HepG2 (cell line): ENCODE results near the gene MYADML2. TPM values are rescaled to one million over a fixed set of nuclear protein-coding genes. Genes with fewer than 3 reads are reported as not detected.
A peak's percentile ranks its signal among the peaks of the same experiment; 100 is the strongest.

Experiments used
- ATF7-NPFF ChIP-seq: sonication (generic); formaldehyde crosslinking; IDR thresholded peaks from 2 replicates; pipeline ENCODE4 v1.8.1; 2023; ENCODE audit warnings: mild to moderate bottlenecking, low read depth, missing genetic modification reagents, moderate library complexity
- FOXJ3 ChIP-seq: sonication (generic); formaldehyde crosslinking; IDR thresholded peaks from 2 replicates; pipeline ENCODE4 v1.4.0; 2020; ENCODE audit warnings: missing genetic modification reagents, mild to moderate bottlenecking, borderline replicate concordance
- NKX3-1 ChIP-seq: sonication (generic); formaldehyde crosslinking; IDR thresholded peaks from 2 replicates; pipeline ENCODE4 v1.5.0; 2020; ENCODE audit warnings: missing genetic modification reagents
- PTBP1 ChIP-seq: fragments of 200-400 bp; formaldehyde crosslinking; IDR thresholded peaks from 2 replicates; pipeline ENCODE4 v1.6.1; 2018; ENCODE audit warnings: low read length, low read depth; ENCODE audit not compliant: poor library complexity, severe bottlenecking
- ZNF34 ChIP-seq: sonication (generic); formaldehyde crosslinking; IDR thresholded peaks from 2 replicates; pipeline ENCODE4 v1.4.0; 2020; ENCODE audit warnings: mild to moderate bottlenecking, missing genetic modification reagents, borderline replicate concordance
- ZNF350 ChIP-seq: sonication (generic); formaldehyde crosslinking; IDR thresholded peaks from 2 replicates; pipeline ENCODE4 v1.4.0; 2020; ENCODE audit warnings: mild to moderate bottlenecking, low read depth, missing genetic modification reagents, borderline replicate concordance
- ZNF781 ChIP-seq: sonication (generic); formaldehyde crosslinking; IDR thresholded peaks from 2 replicates; pipeline ENCODE4 v1.5.1; 2020; ENCODE audit warnings: borderline replicate concordance, mild to moderate bottlenecking, missing genetic modification reagents; ENCODE audit errors: not compliant biosample characterization
- ZSCAN21 ChIP-seq: sonication (generic); formaldehyde crosslinking; IDR thresholded peaks from 2 replicates; pipeline ENCODE4 v1.8.0; 2022; ENCODE audit warnings: mild to moderate bottlenecking, missing genetic modification reagents, moderate library complexity, borderline replicate concordance
- polyA plus RNA-seq, 8 experiments: library from polyadenylated mRNA; depleted of rRNA in 3 of 8; stranded (reverse) in 7 of 8; unstranded in 1 of 8; fragments of >200 nt; fragmentation: Illumina TruSeq in 4 of 8; extraction: Trizol in 4 of 8; gene quantifications; 2 replicates each; pipeline versions ENCODE4 v1.2.1 to v1.2.3, GENCODE V29; 2011 to 2016; ENCODE audit warnings: low read depth in 4 of 8, missing spikeins in 1 of 8, mixed read lengths in 1 of 8; ENCODE audit not compliant: insufficient read depth in 1 of 8
- total RNA-seq, 5 experiments: library from RNA; depleted of rRNA; stranded (reverse); fragments of >200 nt; fragmentation: Illumina TruSeq; extraction: Trizol; gene quantifications; 2 replicates each; pipeline ENCODE4 v1.2.3, GENCODE V29; 2016; ENCODE audit warnings: low read depth in 1 of 5
- TF ChIP-seq, protein P1 (sequence below): sonication (generic); formaldehyde crosslinking; IDR thresholded peaks from 2 replicates; pipeline ENCODE4 v1.4.0; 2020; ENCODE audit warnings: missing genetic modification reagents
- TF ChIP-seq, protein P2 (sequence below): fragments of 450-650 bp; IDR thresholded peaks from 2 replicates; pipeline ENCODE4 v1.6.1; 2017
- TF ChIP-seq, protein P3 (sequence below): sonication (generic); formaldehyde crosslinking; IDR thresholded peaks from 2 replicates; pipeline ENCODE4 v1.4.0; 2020; ENCODE audit warnings: mild to moderate bottlenecking, missing genetic modification reagents
- TF ChIP-seq, protein P4 (sequence below): sonication (generic); formaldehyde crosslinking; IDR thresholded peaks from 2 replicates; pipeline ENCODE4 v1.8.0; 2022; ENCODE audit warnings: mild to moderate bottlenecking, missing genetic modification reagents; ENCODE audit not compliant: insufficient replicate concordance

Gene MYADML2
- total and polyA plus RNA-seq, 2 of the 13 experiments (the other 11 are each of a cell fraction or from before 2014, with no cell fraction given) = not detected

DNA sequence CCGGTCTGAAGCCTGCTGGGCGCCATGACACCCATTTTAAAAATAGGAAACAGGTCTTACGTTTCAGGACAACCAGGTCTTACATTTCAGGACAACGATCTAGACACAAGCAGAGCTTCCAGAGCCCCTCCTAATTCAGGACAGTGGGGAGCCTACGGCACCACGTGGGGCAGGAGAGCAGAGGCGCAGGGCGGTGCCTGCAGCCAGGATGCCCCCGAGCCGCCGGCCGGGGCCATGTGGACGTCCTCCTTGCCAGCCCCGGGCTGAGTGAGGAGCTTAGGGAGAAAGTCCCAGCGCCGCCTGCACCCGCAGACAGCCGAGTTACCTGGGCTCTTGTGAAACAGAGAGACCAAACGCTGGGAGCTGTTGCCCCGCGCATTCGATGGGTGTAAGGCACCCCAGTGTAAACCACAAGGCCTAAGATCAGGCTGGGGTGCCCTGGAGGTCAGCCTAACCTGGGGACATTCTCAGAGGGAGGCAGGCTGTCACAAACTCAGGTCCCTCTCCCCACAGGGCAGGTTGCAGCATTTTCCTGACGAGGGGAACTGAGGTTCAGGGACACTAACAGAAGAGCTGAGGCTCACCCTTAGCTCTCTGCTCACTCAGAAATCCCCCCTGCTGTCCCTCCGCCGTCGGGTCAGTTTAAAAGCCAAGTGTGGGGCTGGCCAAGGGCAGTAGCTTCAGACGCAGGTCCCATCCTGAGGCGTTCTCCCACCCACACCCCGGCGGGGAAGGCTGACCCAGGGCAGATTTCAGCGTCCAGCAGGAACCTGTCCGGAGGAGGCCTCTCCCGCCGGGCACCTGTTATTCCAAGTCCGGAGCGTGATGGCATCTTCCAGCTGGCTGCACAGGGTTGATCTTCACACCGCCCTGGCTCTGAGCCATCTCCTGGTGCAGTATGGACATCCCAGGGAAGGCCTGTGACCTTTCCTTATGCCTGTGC is 15.7 kb upstream of the MYADML2 start (continued):
- TF ChIP-seq, protein P1, sequence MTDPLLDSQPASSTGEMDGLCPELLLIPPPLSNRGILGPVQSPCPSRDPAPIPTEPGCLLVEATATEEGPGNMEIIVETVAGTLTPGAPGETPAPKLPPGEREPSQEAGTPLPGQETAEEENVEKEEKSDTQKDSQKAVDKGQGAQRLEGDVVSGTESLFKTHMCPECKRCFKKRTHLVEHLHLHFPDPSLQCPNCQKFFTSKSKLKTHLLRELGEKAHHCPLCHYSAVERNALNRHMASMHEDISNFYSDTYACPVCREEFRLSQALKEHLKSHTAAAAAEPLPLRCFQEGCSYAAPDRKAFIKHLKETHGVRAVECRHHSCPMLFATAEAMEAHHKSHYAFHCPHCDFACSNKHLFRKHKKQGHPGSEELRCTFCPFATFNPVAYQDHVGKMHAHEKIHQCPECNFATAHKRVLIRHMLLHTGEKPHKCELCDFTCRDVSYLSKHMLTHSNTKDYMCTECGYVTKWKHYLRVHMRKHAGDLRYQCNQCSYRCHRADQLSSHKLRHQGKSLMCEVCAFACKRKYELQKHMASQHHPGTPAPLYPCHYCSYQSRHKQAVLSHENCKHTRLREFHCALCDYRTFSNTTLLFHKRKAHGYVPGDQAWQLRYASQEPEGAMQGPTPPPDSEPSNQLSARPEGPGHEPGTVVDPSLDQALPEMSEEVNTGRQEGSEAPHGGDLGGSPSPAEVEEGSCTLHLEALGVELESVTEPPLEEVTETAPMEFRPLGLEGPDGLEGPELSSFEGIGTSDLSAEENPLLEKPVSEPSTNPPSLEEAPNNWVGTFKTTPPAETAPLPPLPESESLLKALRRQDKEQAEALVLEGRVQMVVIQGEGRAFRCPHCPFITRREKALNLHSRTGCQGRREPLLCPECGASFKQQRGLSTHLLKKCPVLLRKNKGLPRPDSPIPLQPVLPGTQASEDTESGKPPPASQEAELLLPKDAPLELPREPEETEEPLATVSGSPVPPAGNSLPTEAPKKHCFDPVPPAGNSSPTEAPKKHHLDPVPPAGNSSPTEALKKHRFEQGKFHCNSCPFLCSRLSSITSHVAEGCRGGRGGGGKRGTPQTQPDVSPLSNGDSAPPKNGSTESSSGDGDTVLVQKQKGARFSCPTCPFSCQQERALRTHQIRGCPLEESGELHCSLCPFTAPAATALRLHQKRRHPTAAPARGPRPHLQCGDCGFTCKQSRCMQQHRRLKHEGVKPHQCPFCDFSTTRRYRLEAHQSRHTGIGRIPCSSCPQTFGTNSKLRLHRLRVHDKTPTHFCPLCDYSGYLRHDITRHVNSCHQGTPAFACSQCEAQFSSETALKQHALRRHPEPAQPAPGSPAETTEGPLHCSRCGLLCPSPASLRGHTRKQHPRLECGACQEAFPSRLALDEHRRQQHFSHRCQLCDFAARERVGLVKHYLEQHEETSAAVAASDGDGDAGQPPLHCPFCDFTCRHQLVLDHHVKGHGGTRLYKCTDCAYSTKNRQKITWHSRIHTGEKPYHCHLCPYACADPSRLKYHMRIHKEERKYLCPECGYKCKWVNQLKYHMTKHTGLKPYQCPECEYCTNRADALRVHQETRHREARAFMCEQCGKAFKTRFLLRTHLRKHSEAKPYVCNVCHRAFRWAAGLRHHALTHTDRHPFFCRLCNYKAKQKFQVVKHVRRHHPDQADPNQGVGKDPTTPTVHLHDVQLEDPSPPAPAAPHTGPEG (CRISPR knock-in tag) = no peak
- TF ChIP-seq, protein P2, sequence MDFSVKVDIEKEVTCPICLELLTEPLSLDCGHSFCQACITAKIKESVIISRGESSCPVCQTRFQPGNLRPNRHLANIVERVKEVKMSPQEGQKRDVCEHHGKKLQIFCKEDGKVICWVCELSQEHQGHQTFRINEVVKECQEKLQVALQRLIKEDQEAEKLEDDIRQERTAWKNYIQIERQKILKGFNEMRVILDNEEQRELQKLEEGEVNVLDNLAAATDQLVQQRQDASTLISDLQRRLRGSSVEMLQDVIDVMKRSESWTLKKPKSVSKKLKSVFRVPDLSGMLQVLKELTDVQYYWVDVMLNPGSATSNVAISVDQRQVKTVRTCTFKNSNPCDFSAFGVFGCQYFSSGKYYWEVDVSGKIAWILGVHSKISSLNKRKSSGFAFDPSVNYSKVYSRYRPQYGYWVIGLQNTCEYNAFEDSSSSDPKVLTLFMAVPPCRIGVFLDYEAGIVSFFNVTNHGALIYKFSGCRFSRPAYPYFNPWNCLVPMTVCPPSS = no peak
- TF ChIP-seq ATF7-NPFF (no peak), PTBP1 (peak; percentile 36), FOXJ3 (CRISPR knock-in tag) (no peak), ZNF34 (CRISPR knock-in tag) (0 out of 2 replicates have a peak, but pooled peaks have one; percentile 27), NKX3-1 (CRISPR knock-in tag) (no peak), ZSCAN21 (CRISPR knock-in tag) (0 out of 2 replicates have a peak, but pooled peaks have one; percentile 32), ZNF350 (CRISPR knock-in tag) (no peak), ZNF781 (no peak)
- TF ChIP-seq, protein P3, sequence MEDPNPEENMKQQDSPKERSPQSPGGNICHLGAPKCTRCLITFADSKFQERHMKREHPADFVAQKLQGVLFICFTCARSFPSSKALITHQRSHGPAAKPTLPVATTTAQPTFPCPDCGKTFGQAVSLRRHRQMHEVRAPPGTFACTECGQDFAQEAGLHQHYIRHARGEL (CRISPR knock-in tag) = no peak
- TF ChIP-seq, protein P4, sequence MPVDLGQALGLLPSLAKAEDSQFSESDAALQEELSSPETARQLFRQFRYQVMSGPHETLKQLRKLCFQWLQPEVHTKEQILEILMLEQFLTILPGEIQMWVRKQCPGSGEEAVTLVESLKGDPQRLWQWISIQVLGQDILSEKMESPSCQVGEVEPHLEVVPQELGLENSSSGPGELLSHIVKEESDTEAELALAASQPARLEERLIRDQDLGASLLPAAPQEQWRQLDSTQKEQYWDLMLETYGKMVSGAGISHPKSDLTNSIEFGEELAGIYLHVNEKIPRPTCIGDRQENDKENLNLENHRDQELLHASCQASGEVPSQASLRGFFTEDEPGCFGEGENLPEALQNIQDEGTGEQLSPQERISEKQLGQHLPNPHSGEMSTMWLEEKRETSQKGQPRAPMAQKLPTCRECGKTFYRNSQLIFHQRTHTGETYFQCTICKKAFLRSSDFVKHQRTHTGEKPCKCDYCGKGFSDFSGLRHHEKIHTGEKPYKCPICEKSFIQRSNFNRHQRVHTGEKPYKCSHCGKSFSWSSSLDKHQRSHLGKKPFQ (CRISPR knock-in tag) = no peak
